Smooth muscle cell of trachea (primary cell): ENCODE measurements around the gene USP17L5. TPM values are rescaled to one million over a fixed set of nuclear protein-coding genes. Genes with fewer than 3 reads are reported as not detected.

Experiments
- total RNA-seq: library from RNA; depleted of rRNA; stranded (reverse); fragments of >200 nt; gene quantifications from 2 replicates; pipeline ENCODE4 v1.2.1, GENCODE V29; 2014

The USP17L5 gene
- not detected in 2 replicates for total RNA-seq

GRCh38 chr4:9339103-9339502, at the start of gene USP17L5:
USP17L5 (plus strand) TSS chr4:9339403; CDS start chr4:9339403, 0 bp downstream.

GRCh38 chr4:9324865-9325264, 14.3 kb upstream of the USP17L5 start, which contains the start of gene USP17L24:
USP17L24 (plus strand) TSS chr4:9325165; CDS start chr4:9325165, 0 bp downstream.

GRCh38 chr4:9329611-9330010, 9.6 kb upstream of the USP17L5 start, which contains the start of gene USP17L25:
USP17L25 (plus strand) TSS chr4:9329911; CDS start chr4:9329911, 0 bp downstream.

GRCh38 chr4:9334358-9334757, 4.8 kb upstream of the USP17L5 start, which contains the start of gene USP17L26:
USP17L26 (plus strand) TSS chr4:9334658; CDS start chr4:9334658, 0 bp downstream.

GRCh38 chr4:9343848-9344247, 4.6 kb downstream of the USP17L5 start, which contains the start of gene USP17L27:
USP17L27 (plus strand) TSS chr4:9344148; CDS start chr4:9344148, 0 bp downstream.

GRCh38 chr4:9348593-9348992, 9.4 kb downstream of the USP17L5 start, which contains the start of gene USP17L28:
USP17L28 (plus strand) TSS chr4:9348893; CDS start chr4:9348893, 0 bp downstream.

GRCh38 chr4:9353338-9353737, 14.1 kb downstream of the USP17L5 start, which contains the start of gene USP17L29:
USP17L29 (plus strand) TSS chr4:9353638; CDS start chr4:9353638, 0 bp downstream.

GRCh38 chr4:9362829-9363228, 23.6 kb downstream of the USP17L5 start, which contains the start of gene USP17L30:
USP17L30 (plus strand) TSS chr4:9363129; CDS start chr4:9363129, 0 bp downstream.

Other genes with a start within 250 kb of the USP17L5 start
- not detected in 2 replicates for gene FAM90A26, start 169.0 kb upstream of the USP17L5 start, total RNA-seq
- not detected in 2 replicates for gene USP17L10, start 128.7 kb upstream of the USP17L5 start, total RNA-seq
- not detected in 2 replicates for gene USP17L11, start 124.0 kb upstream of the USP17L5 start, total RNA-seq
- not detected in 2 replicates for gene USP17L12, start 119.3 kb upstream of the USP17L5 start, total RNA-seq
- gene USP17L13, start 114.5 kb upstream of the USP17L5 start, total RNA-seq = not detected in 2 replicates
- not detected in 2 replicates for gene USP17L15, start 105.0 kb upstream of the USP17L5 start, total RNA-seq
- gene USP17L17, start 95.5 kb upstream of the USP17L5 start, total RNA-seq = not detected in 2 replicates
- not detected in 2 replicates for gene USP17L18, start 90.8 kb upstream of the USP17L5 start, total RNA-seq
- gene USP17L19, start 86.0 kb upstream of the USP17L5 start, total RNA-seq = not detected in 2 replicates
- not detected in 2 replicates for gene USP17L20, start 81.3 kb upstream of the USP17L5 start, total RNA-seq
- gene USP17L21, start 76.5 kb upstream of the USP17L5 start, total RNA-seq = not detected in 2 replicates
- gene USP17L22, start 71.8 kb upstream of the USP17L5 start, total RNA-seq = not detected in 2 replicates
- not detected in 2 replicates for gene USP17L24, start 14.2 kb upstream of the USP17L5 start, total RNA-seq
- not detected in 2 replicates for gene USP17L25, start 9.5 kb upstream of the USP17L5 start, total RNA-seq
- gene USP17L26, start 4.7 kb upstream of the USP17L5 start, total RNA-seq = not detected in 2 replicates
- not detected in 2 replicates for gene USP17L27, start 4.7 kb downstream of the USP17L5 start, total RNA-seq
- gene USP17L28, start 9.5 kb downstream of the USP17L5 start, total RNA-seq = not detected in 2 replicates
- gene USP17L29, start 14.2 kb downstream of the USP17L5 start, total RNA-seq = not detected in 2 replicates
- gene USP17L30, start 23.7 kb downstream of the USP17L5 start, total RNA-seq = not detected in 2 replicates
- not detected in 2 replicates for gene DEFB131A, start 105.0 kb downstream of the USP17L5 start, total RNA-seq